NCI-H146 (cell line): ENCODE measurements around the gene NEK1.

Experiments
- DNase-seq: peaks from one replicate; lab custom pipeline; 2025; lab: John Stamatoyannopoulos, UW

The NEK1 gene

GRCh38 chr4:169367826-169368225 lies 244.6 kb downstream of the NEK1 start:
- DNase-seq = no peak

- DNase-seq = no peak
Measured at GRCh38 chr4:169366821-169367220, 245.6 kb downstream of the NEK1 start.

GRCh38 chr4:169362607-169363006 lies 249.8 kb downstream of the NEK1 start:
- DNase-seq = no peak

GRCh38 chr4:169361756-169362155 lies 250.6 kb downstream of the NEK1 start:
- DNase-seq = no peak

GRCh38 chr4:169359961-169360360 lies 252.4 kb downstream of the NEK1 start:
- no peak for DNase-seq

- DNase-seq = no peak
Measured at GRCh38 chr4:169352360-169352759, 260.0 kb downstream of the NEK1 start.

- no peak for DNase-seq
Measured at GRCh38 chr4:169351872-169352271, 260.5 kb downstream of the NEK1 start.

- no peak for DNase-seq
Measured at GRCh38 chr4:169348541-169348940, 263.8 kb downstream of the NEK1 start.

GRCh38 chr4:169346840-169347239 lies 265.5 kb downstream of the NEK1 start:
- DNase-seq = no peak

GRCh38 chr4:169345316-169345721 lies 267.1 kb downstream of the NEK1 start:
- DNase-seq = no peak
